ENCODE data around the gene ZSWIM1. TPM values are rescaled to one million over a fixed set of nuclear protein-coding genes. Genes with fewer than 3 reads are reported as not detected.
A peak's percentile ranks its signal among the peaks of the same experiment; 100 is the strongest.

Gene ZSWIM1
- total and polyA plus RNA-seq, 2 experiments from 2014 or later = 6.6 to 7.7 TPM

GRCh38 chr20:45890985-45891983 is 10.3 kb downstream of the ZSWIM1 start, which contains the start of the genes CTSA and NEURL2:
TSS of gene CTSA (plus strand) at chr20:45891335. CDS start at chr20:45891569, 234 bp downstream.
TSS of gene NEURL2 (minus strand) at chr20:45891208. CDS start at chr20:45890991, 217 bp downstream.
- peak within 1 kb of the TSS; percentile 78 for H3K4me3 ChIP-seq
- 0 to 1% methylated on average over 63 to 68 of the region's 78 CpGs for WGBS, 2 experiments (ENCODE audit: low coverage in 1 of 2, low lambda C conversion rate in 2 of 2, missing lambda C conversion rate in 2 of 2)
- no peaks in the 10 kb centered on the region for H4K20me1 ChIP-seq (ENCODE audit: insufficient read depth)
- peak within 1 kb of the TSS; percentile 81 for H2AFZ ChIP-seq
- H3F3A ChIP-seq (ENCODE audit: insufficient read depth) = no peaks in the 10 kb centered on the region
- H3K27me3 ChIP-seq (replicated peaks; ENCODE audit: insufficient read depth) = no peaks in the 10 kb centered on the region
- peak; percentile 97 for DNase-seq
- peaks cover 10% of the 10 kb centered on the region; the same call in 1 of the 2 replicates for H3K36me3 ChIP-seq (ENCODE audit: low read depth)
- TF ChIP-seq EZH2 (IDR thresholded peaks at IDR 0.05; ENCODE audit: insufficient read depth, poor library complexity, severe bottlenecking) (no peak), EZH2phosphoT487 (IDR thresholded peaks at IDR 0.05; ENCODE audit: insufficient read depth, low read depth) (no peak)
- no peaks in the 10 kb centered on the region; the same call in 1 of the 2 replicates for H3K4me1 ChIP-seq (ENCODE audit: insufficient read depth)
- H3K79me2 ChIP-seq (ENCODE audit: insufficient read depth) = peaks cover 23% of the 10 kb centered on the region; the same call in 1 of the 2 replicates
- peak within 1 kb of the TSS; percentile 52 for H3K27ac ChIP-seq
- H3K9me3 ChIP-seq (ENCODE audit: low read depth) = no peaks in the 10 kb centered on the region
- peak within 1 kb of the TSS; percentile 85 for H3K9ac ChIP-seq
- in situ Hi-C loops (cut with MboI) = no loop called here
- H3K4me2 ChIP-seq (ENCODE audit: unreplicated experiment) = peak within 1 kb of the TSS; percentile 75
- no peaks in the 10 kb centered on the region for H3K9me2 ChIP-seq (ENCODE audit: insufficient read depth)

GRCh38 chr20:45892049-45892825 is 11.2 kb downstream of the ZSWIM1 start:
- WGBS, 2 experiments (ENCODE audit: low coverage in 1 of 2, low lambda C conversion rate in 2 of 2, missing lambda C conversion rate in 2 of 2) = 65 to 70% methylated on average over 9 of the region's 9 CpGs
- Histone ChIP-seq H3K4me2 (ENCODE audit: unreplicated experiment) (peak overlapping the region; percentile 75), H3K36me3 (ENCODE audit: low read depth) (peaks cover 14% of the 10 kb centered on the region; the same call in 1 of the 2 replicates), H4K20me1 (ENCODE audit: insufficient read depth) (no peaks in the 10 kb centered on the region), H3K27ac (no peak overlapping the region), H3K4me1 (ENCODE audit: insufficient read depth) (no peaks in the 10 kb centered on the region; the same call in 1 of the 2 replicates), H3K9me3 (ENCODE audit: low read depth) (no peaks in the 10 kb centered on the region), H3K27me3 (replicated peaks; ENCODE audit: insufficient read depth) (no peaks in the 10 kb centered on the region), H3K9me2 (ENCODE audit: insufficient read depth) (no peaks in the 10 kb centered on the region), H3K4me3 (peak overlapping the region; percentile 78), H3K79me2 (ENCODE audit: insufficient read depth) (peaks cover 23% of the 10 kb centered on the region; the same call in 1 of the 2 replicates), H3F3A (ENCODE audit: insufficient read depth) (no peaks in the 10 kb centered on the region), H2AFZ (no peak overlapping the region), H3K9ac (peak overlapping the region; percentile 85)
- TF ChIP-seq EZH2 (IDR thresholded peaks at IDR 0.05; ENCODE audit: insufficient read depth, poor library complexity, severe bottlenecking) = no peak
- no peak for TF ChIP-seq EZH2phosphoT487 (IDR thresholded peaks at IDR 0.05; ENCODE audit: insufficient read depth, low read depth)
- DNase-seq = peak; percentile 73
- in situ Hi-C loops (cut with MboI) = no loop called here

- H3K79me2 ChIP-seq (ENCODE audit: insufficient read depth) = peaks cover 23% of the 10 kb centered on the region; the same call in 1 of the 2 replicates
- H3K36me3 ChIP-seq (ENCODE audit: low read depth) = peaks cover 14% of the 10 kb centered on the region; the same call in 1 of the 2 replicates
- no peaks in the 10 kb centered on the region; the same call in 1 of the 2 replicates for H3K4me1 ChIP-seq (ENCODE audit: insufficient read depth)
- no peaks in the 10 kb centered on the region for H3K27me3 ChIP-seq (replicated peaks; ENCODE audit: insufficient read depth)
- H3K9ac ChIP-seq = peak overlapping the region; percentile 85; the same call in 1 of the 2 replicates
- no peak overlapping the region for H3K4me2 ChIP-seq (ENCODE audit: unreplicated experiment)
- no peaks in the 10 kb centered on the region for H3F3A ChIP-seq (ENCODE audit: insufficient read depth)
- no peak overlapping the region for H3K27ac ChIP-seq
- TF ChIP-seq EZH2phosphoT487 (IDR thresholded peaks at IDR 0.05; ENCODE audit: insufficient read depth, low read depth) (no peak), EZH2 (IDR thresholded peaks at IDR 0.05; ENCODE audit: insufficient read depth, poor library complexity, severe bottlenecking) (no peak)
- H3K4me3 ChIP-seq = no peak overlapping the region
- no peaks in the 10 kb centered on the region for H4K20me1 ChIP-seq (ENCODE audit: insufficient read depth)
- H2AFZ ChIP-seq = no peak overlapping the region
- H3K9me2 ChIP-seq (ENCODE audit: insufficient read depth) = no peaks in the 10 kb centered on the region
- WGBS, 2 experiments (ENCODE audit: low coverage in 1 of 2, low lambda C conversion rate in 2 of 2, missing lambda C conversion rate in 2 of 2) = 63 to 69% methylated on average over 4 of the region's 4 CpGs
- in situ Hi-C loops (cut with MboI) = no loop called here
- DNase-seq = no peak
- H3K9me3 ChIP-seq (ENCODE audit: low read depth) = no peaks in the 10 kb centered on the region
These were observed 11.9 kb downstream of the ZSWIM1 start for GRCh38 chr20:45892828-45893500.

All from GM23248 (cell line).